Measurements from ENCODE around the gene IREB2. TPM values are rescaled to one million over a fixed set of nuclear protein-coding genes. Genes with fewer than 3 reads are reported as not detected.
A peak's percentile ranks its signal among the peaks of the same experiment; 100 is the strongest.

The IREB2 gene
- total RNA-seq, 1 donor from 2014 or later, result 76.9 TPM

DNA sequence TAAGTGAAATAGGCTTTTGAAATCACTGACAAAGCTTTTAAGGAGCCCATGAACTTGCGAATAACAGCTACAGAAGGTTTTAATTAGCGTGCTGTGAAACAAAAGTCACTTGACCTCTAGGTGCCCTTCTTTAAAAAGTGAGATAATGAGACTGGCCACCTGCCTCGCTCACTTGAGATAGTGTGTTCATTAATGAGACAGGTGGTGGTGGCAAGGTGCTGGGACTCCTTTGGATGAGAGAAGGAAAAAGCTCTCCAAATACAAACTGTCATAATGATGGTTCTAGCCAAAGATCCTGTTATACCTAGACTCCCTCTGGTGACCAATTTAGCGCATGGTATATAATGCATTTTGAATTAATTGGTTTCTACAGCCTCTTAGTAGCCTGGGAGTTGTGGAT lies 22.7 kb upstream of the IREB2 start:
- TF ChIP-seq, protein P1, sequence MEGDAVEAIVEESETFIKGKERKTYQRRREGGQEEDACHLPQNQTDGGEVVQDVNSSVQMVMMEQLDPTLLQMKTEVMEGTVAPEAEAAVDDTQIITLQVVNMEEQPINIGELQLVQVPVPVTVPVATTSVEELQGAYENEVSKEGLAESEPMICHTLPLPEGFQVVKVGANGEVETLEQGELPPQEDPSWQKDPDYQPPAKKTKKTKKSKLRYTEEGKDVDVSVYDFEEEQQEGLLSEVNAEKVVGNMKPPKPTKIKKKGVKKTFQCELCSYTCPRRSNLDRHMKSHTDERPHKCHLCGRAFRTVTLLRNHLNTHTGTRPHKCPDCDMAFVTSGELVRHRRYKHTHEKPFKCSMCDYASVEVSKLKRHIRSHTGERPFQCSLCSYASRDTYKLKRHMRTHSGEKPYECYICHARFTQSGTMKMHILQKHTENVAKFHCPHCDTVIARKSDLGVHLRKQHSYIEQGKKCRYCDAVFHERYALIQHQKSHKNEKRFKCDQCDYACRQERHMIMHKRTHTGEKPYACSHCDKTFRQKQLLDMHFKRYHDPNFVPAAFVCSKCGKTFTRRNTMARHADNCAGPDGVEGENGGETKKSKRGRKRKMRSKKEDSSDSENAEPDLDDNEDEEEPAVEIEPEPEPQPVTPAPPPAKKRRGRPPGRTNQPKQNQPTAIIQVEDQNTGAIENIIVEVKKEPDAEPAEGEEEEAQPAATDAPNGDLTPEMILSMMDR (conservative IDR thresholded peaks at IDR 0.05), result peak; percentile 64
- Mint-ChIP-seq H3K27ac (no peak overlapping the region), H3K4me3 (no peak overlapping the region), H3K9me3 (peaks cover 4% of the 10 kb centered on the region), H3K36me3 (no peaks in the 10 kb centered on the region), H3K27me3 (peaks cover 4% of the 10 kb centered on the region), H3K4me1 (ENCODE audit: unreplicated experiment) (peaks cover 49% of the 10 kb centered on the region)
- no peak for DNase-seq (ENCODE audit: extremely low spot score, unreplicated experiment)

DNA sequence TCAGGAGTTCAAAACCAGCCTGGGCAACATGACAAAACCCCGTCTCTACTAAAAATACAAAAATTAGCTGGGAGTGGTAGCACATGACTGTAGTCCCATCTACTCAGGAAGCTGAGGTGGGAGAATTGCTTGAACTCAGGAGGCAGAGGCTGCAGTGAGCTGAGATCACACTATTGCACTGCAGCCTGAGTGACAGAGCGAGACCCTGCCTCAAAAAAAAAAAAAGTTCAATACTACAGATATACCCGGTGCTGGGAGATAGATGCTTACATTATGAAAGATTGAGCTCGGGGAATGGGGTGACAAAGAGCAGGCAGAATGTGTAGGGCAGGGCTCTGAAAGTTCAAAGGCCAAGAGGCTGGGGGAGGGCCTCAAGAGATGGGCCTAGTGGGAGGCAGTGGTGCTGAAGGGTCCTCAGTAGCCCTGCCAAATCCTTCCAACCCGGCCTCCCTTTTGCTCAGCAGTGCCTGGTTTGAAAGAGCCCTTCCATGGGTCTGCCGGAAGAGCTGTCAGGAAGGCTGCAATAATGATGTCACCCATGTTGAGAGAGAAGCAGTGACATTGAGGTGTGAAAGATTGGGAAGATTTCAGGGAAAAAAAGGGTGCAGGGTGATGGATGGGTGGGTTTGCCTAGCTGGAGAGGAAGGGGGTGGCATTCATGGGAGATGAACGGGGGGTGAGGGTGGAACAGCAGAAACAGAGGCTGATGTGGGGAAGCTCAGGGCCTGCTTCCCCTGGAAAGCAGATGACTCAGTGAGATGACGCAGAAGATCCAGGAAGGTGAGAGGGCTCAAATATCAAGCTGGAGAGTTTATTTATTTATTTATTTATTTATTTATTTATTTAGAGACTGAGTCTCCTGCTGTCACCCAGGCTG lies 20.0 kb upstream of the IREB2 start:
- TF ChIP-seq, protein P1 (conservative IDR thresholded peaks at IDR 0.05), result no peak
- no peak overlapping the region for H3K27ac Mint-ChIP-seq
- DNase-seq (ENCODE audit: extremely low spot score, unreplicated experiment), result no peak
- H3K27me3 Mint-ChIP-seq, result peaks cover 11% of the 10 kb centered on the region
- peaks cover 4% of the 10 kb centered on the region for H3K9me3 Mint-ChIP-seq
- no peaks in the 10 kb centered on the region for H3K36me3 Mint-ChIP-seq
- no peak overlapping the region for H3K4me3 Mint-ChIP-seq
- H3K4me1 Mint-ChIP-seq (ENCODE audit: unreplicated experiment), result peaks cover 51% of the 10 kb centered on the region

DNA sequence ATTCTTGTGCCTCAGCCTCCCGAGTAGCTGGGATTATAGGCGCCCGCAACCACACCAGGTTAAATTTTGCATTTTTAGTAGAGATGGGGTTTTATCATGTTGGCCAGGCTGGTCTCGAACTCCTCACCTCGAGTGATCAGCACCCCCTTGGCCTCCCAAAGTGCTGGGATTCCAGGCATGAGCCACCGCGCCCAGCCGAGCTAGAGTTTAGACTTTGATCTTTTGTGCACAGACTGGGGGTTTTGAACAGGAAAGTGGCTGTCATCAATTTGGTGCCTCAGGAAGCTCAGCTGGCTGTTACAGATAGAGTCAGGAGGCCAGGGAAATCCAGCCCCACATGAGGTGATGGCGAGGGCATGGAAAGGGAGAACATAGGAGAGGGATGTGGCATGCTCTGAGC lies 19.3 kb upstream of the IREB2 start:
- Mint-ChIP-seq H3K4me3 (no peak overlapping the region), H3K27ac (no peak overlapping the region), H3K27me3 (peaks cover 11% of the 10 kb centered on the region), H3K4me1 (ENCODE audit: unreplicated experiment) (peaks cover 52% of the 10 kb centered on the region), H3K36me3 (no peaks in the 10 kb centered on the region), H3K9me3 (peaks cover 4% of the 10 kb centered on the region)
- TF ChIP-seq, protein P1 (conservative IDR thresholded peaks at IDR 0.05), result no peak
- DNase-seq (ENCODE audit: extremely low spot score, unreplicated experiment), result no peak

DNA sequence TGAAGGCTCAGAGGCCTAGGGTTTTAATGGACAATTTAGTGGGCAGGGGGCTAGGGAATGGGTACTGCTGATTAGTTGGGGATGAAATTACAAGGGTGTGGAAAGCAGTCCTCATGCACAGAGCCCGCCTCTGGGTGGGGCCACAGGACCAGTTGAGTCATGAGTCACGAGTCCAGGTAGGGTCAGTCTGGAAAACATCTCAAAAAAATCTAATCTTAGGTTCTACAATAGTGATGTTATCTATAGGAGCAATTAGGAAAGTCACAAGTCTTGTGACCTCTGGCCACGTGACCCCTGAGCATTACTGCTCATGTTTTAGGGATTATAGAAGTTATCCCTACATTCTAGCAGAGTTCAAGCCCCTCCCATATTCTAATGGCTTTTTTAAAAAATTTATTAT lies 18.6 kb upstream of the IREB2 start:
- DNase-seq (ENCODE audit: extremely low spot score, unreplicated experiment), result no peak
- H3K27me3 Mint-ChIP-seq, result peaks cover 16% of the 10 kb centered on the region
- H3K27ac Mint-ChIP-seq, result no peak overlapping the region
- peaks cover 52% of the 10 kb centered on the region for H3K4me1 Mint-ChIP-seq (ENCODE audit: unreplicated experiment)
- TF ChIP-seq, protein P1 (conservative IDR thresholded peaks at IDR 0.05), result no peak
- H3K9me3 Mint-ChIP-seq, result peaks cover 4% of the 10 kb centered on the region
- no peaks in the 10 kb centered on the region for H3K36me3 Mint-ChIP-seq
- H3K4me3 Mint-ChIP-seq, result no peak overlapping the region

DNA sequence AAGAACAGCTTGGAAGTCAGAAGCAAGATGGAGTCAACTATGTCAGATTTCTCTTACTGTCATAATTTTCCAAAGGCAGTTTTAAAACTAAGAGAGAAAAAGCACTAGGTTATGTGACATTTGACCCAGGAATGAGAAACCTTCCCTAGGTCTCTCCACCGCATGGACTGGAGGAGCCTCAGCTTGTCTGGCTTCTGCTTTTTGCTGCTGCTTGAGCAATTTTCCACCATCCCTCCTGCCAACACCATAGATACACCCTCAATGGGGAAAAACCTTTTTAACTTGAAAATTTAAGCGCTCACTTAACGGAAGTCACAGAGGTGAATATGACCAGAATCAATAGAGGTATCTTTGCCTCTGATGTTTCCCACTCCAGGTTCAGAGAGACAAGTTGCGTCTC lies 17.8 kb upstream of the IREB2 start:
- no peak overlapping the region for H3K4me3 Mint-ChIP-seq
- H3K9me3 Mint-ChIP-seq, result peaks cover 4% of the 10 kb centered on the region
- H3K27ac Mint-ChIP-seq, result no peak overlapping the region
- no peak for DNase-seq (ENCODE audit: extremely low spot score, unreplicated experiment)
- H3K36me3 Mint-ChIP-seq, result no peaks in the 10 kb centered on the region
- peaks cover 20% of the 10 kb centered on the region for H3K27me3 Mint-ChIP-seq
- TF ChIP-seq, protein P1 (conservative IDR thresholded peaks at IDR 0.05), result no peak
- H3K4me1 Mint-ChIP-seq (ENCODE audit: unreplicated experiment), result peaks cover 46% of the 10 kb centered on the region

All from type B pancreatic cell (in vitro differentiated cells).